Measurements from ENCODE around the gene CHP1. TPM values are rescaled to one million over a fixed set of nuclear protein-coding genes. Genes with fewer than 3 reads are reported as not detected.
A peak's percentile ranks its signal among the peaks of the same experiment; 100 is the strongest.
"Not testable (repeated sequence)": the region's sequence is repeated elsewhere in the genome, so short reads cannot be mapped to it uniquely, and the experiment has no call there.

The CHP1 gene
- total RNA-seq, 2 experiments from 2014 or later = 37.7 to 39.8 TPM

GRCh38 chr15:41259546-41260189, 28.6 kb downstream of the CHP1 start:
- no peaks in the 10 kb centered on the region for H3K27me3 Mint-ChIP-seq (ENCODE audit: low read depth)
- no peak for DNase-seq
- peaks cover 3% of the 10 kb centered on the region for H3K36me3 Mint-ChIP-seq (ENCODE audit: low read depth)
- no peak overlapping the region for H3K4me3 Mint-ChIP-seq
- H3K27ac Mint-ChIP-seq = no peak overlapping the region
- intact Hi-C loops (cut with micrococcal nuclease) = no loop called here
- CTCF ChIA-PET = interaction anchor here (0.6 kb wide), 1 partner anchor 291 kb away, joined by 3 read pairs; no protein-coding TSS in a partner anchor
- no peaks in the 10 kb centered on the region for H3K9me3 Mint-ChIP-seq
- no peaks in the 10 kb centered on the region for H3K4me1 Mint-ChIP-seq (ENCODE audit: low read depth)

- H3K27me3 Mint-ChIP-seq (ENCODE audit: low read depth); H3K4me3 Mint-ChIP-seq; DNase-seq; intact Hi-C loops (cut with micrococcal nuclease); H3K4me1 Mint-ChIP-seq (ENCODE audit: low read depth); H3K9me3 Mint-ChIP-seq; H3K27ac Mint-ChIP-seq; H3K36me3 Mint-ChIP-seq (ENCODE audit: low read depth): not testable (repeated sequence)
- CTCF ChIA-PET = interaction anchor here (0.6 kb wide), 1 partner anchor 79 kb away, joined by 4 read pairs; no protein-coding TSS in a partner anchor
These were observed 29.9 kb downstream of the CHP1 start for GRCh38 chr15:41260924-41261323.

GRCh38 chr15:41262571-41262970, 31.5 kb downstream of the CHP1 start:
- no peaks in the 10 kb centered on the region for H3K9me3 Mint-ChIP-seq
- intact Hi-C loops (cut with micrococcal nuclease) = no loop called here

GRCh38 chr15:41263891-41264351, 32.9 kb downstream of the CHP1 start:
- no peaks in the 10 kb centered on the region for H3K9me3 Mint-ChIP-seq
- no peak overlapping the region for H3K4me3 Mint-ChIP-seq
- H3K27ac Mint-ChIP-seq = no peak overlapping the region
- CTCF ChIA-PET = no interaction called here
- DNase-seq = no peak
- intact Hi-C loops (cut with micrococcal nuclease) = no loop called here
- peaks cover 2% of the 10 kb centered on the region for H3K36me3 Mint-ChIP-seq (ENCODE audit: low read depth)
- no peaks in the 10 kb centered on the region for H3K4me1 Mint-ChIP-seq (ENCODE audit: low read depth)
- H3K27me3 Mint-ChIP-seq (ENCODE audit: low read depth) = no peaks in the 10 kb centered on the region

More at GRCh38 chr15:41262571-41262970, 31.5 kb downstream of the CHP1 start:
- DNase-seq = no peak
- Mint-ChIP-seq H3K27ac (no peak overlapping the region), H3K36me3 (ENCODE audit: low read depth) (peaks cover 3% of the 10 kb centered on the region), H3K27me3 (ENCODE audit: low read depth) (no peaks in the 10 kb centered on the region), H3K4me3 (no peak overlapping the region), H3K4me1 (ENCODE audit: low read depth) (no peaks in the 10 kb centered on the region)
- CTCF ChIA-PET = no interaction called here

- CTCF ChIA-PET = interaction anchor here (0.6 to 0.9 kb wide), 2 partner anchors 8 to 152 kb away, joined by 3 to 4 read pairs; no protein-coding TSS in a partner anchor
- peaks cover 2% of the 10 kb centered on the region for H3K36me3 Mint-ChIP-seq (ENCODE audit: low read depth)
- no peaks in the 10 kb centered on the region for H3K9me3 Mint-ChIP-seq
- no peaks in the 10 kb centered on the region for H3K27me3 Mint-ChIP-seq (ENCODE audit: low read depth)
- no peaks in the 10 kb centered on the region for H3K4me1 Mint-ChIP-seq (ENCODE audit: low read depth)
- H3K4me3 Mint-ChIP-seq = no peak overlapping the region
- no peak for DNase-seq
- intact Hi-C loops (cut with micrococcal nuclease) = no loop called here
- no peak overlapping the region for H3K27ac Mint-ChIP-seq
These were observed 38.8 kb downstream of the CHP1 start for GRCh38 chr15:41269887-41270286.

- CTCF ChIA-PET = no interaction called here
- Mint-ChIP-seq H3K27me3 (ENCODE audit: low read depth) (no peaks in the 10 kb centered on the region), H3K4me3 (no peak overlapping the region), H3K4me1 (ENCODE audit: low read depth) (no peaks in the 10 kb centered on the region), H3K9me3 (no peaks in the 10 kb centered on the region), H3K36me3 (ENCODE audit: low read depth) (no peaks in the 10 kb centered on the region), H3K27ac (no peak overlapping the region)
- intact Hi-C loops (cut with micrococcal nuclease) = no loop called here
- no peak for DNase-seq
These were observed 45.8 kb downstream of the CHP1 start for GRCh38 chr15:41276831-41277230.

- Mint-ChIP-seq H3K4me1 (ENCODE audit: low read depth) (peaks cover 8% of the 10 kb centered on the region), H3K27me3 (ENCODE audit: low read depth) (no peaks in the 10 kb centered on the region), H3K27ac (no peak overlapping the region), H3K36me3 (ENCODE audit: low read depth) (no peaks in the 10 kb centered on the region), H3K4me3 (no peak overlapping the region), H3K9me3 (no peaks in the 10 kb centered on the region)
- CTCF ChIA-PET = interaction anchor here (0.5 to 0.8 kb wide), 2 partner anchors 9 to 97 kb away, joined by 3 to 4 read pairs; no protein-coding TSS in a partner anchor
- DNase-seq = no peak
- intact Hi-C loops (cut with micrococcal nuclease) = no loop called here
These were observed 47.3 kb downstream of the CHP1 start for GRCh38 chr15:41278319-41278718.

- Mint-ChIP-seq H3K9me3 (no peaks in the 10 kb centered on the region), H3K36me3 (ENCODE audit: low read depth) (peaks cover 5% of the 10 kb centered on the region), H3K4me1 (ENCODE audit: low read depth) (peaks cover 13% of the 10 kb centered on the region), H3K27me3 (ENCODE audit: low read depth) (no peaks in the 10 kb centered on the region), H3K27ac (peak overlapping the region; percentile 40), H3K4me3 (no peak overlapping the region)
- DNase-seq = no peak
- intact Hi-C loops (cut with micrococcal nuclease) = loop anchor here (5.0 kb wide), 3 partner anchors 123 to 372 kb away; partner anchors contain the start of genes NDUFAF1 and RTF1
- CTCF ChIA-PET = interaction anchor here (0.6 kb wide), 1 partner anchor 338 kb away, joined by 3 read pairs; no protein-coding TSS in a partner anchor
These were observed 48.6 kb downstream of the CHP1 start for GRCh38 chr15:41279535-41280283.

- DNase-seq = no peak
- Mint-ChIP-seq H3K9me3 (no peaks in the 10 kb centered on the region), H3K27ac (no peak overlapping the region), H3K4me3 (no peak overlapping the region), H3K27me3 (ENCODE audit: low read depth) (no peaks in the 10 kb centered on the region), H3K4me1 (ENCODE audit: low read depth) (peaks cover 26% of the 10 kb centered on the region), H3K36me3 (ENCODE audit: low read depth) (peaks cover 19% of the 10 kb centered on the region)
- intact Hi-C loops (cut with micrococcal nuclease) = loop anchor here (5.0 kb wide), 3 partner anchors 121 to 374 kb away; partner anchors contain the start of genes NDUFAF1 and RTF1
- CTCF ChIA-PET = no interaction called here
These were observed 50.2 kb downstream of the CHP1 start for GRCh38 chr15:41281236-41281635.

- DNase-seq; H3K9me3 Mint-ChIP-seq; H3K27me3 Mint-ChIP-seq (ENCODE audit: low read depth): not testable (repeated sequence)
- peak overlapping the region; percentile 97 for H3K27ac Mint-ChIP-seq
- H3K4me3 Mint-ChIP-seq = peak overlapping the region; percentile 99
- CTCF ChIA-PET = interaction anchor here (1.5 to 1.6 kb wide), 2 partner anchors 49 to 51 kb away, joined by 3 to 5 read pairs; partner anchors contain the start of genes CHP1 and EXD1
- intact Hi-C loops (cut with micrococcal nuclease) = loop anchor here (5.0 kb wide), 3 partner anchors 120 to 375 kb away; partner anchors contain the start of genes NDUFAF1 and RTF1
- H3K36me3 Mint-ChIP-seq (ENCODE audit: low read depth) = peaks cover 31% of the 10 kb centered on the region
- peaks cover 35% of the 10 kb centered on the region for H3K4me1 Mint-ChIP-seq (ENCODE audit: low read depth)
These were observed 51.4 kb downstream of the CHP1 start for GRCh38 chr15:41282436-41282835.

GRCh38 chr15:41282980-41283652, 52.0 kb downstream of the CHP1 start:
- H3K27me3 Mint-ChIP-seq (ENCODE audit: low read depth); DNase-seq; H3K9me3 Mint-ChIP-seq: not testable (repeated sequence)
- Mint-ChIP-seq H3K36me3 (ENCODE audit: low read depth) (peaks cover 36% of the 10 kb centered on the region), H3K4me3 (peak overlapping the region; percentile 99), H3K27ac (peak overlapping the region; percentile 97), H3K4me1 (ENCODE audit: low read depth) (peaks cover 39% of the 10 kb centered on the region)
- intact Hi-C loops (cut with micrococcal nuclease) = loop anchor here (1.0 to 5.0 kb wide), 8 partner anchors 49 to 376 kb away; partner anchors contain the start of genes CHAC1, CHP1, INO80 and ITPKA
- CTCF ChIA-PET = interaction anchor here (1.5 to 1.6 kb wide), 2 partner anchors 48 to 52 kb away, joined by 3 to 5 read pairs; partner anchors contain the start of genes CHP1 and EXD1
